Measurements from ENCODE around the gene CASK.
"Not testable (repeated sequence)": the region's sequence is repeated elsewhere in the genome, so short reads cannot be mapped to it uniquely, and the experiment has no call there.

CASK gene

DNA sequence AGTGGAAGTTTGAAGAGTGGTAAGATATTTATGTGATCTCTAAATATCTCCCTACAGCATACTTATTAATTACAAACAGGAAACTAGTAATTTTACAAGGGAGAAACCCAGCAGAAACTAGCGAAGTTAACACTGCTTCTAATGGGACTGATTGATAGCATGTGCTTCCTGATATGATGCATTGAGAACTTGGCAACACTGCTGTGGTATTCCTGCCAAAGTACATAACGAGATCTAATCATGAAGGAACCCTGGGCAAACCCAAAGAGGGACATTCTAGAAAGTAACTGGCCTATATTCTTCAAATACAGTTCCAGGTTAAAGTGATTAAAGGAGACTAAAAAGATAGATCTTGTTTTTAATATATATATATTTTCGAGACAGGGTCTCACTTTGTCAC, 239.2 kb downstream of the CASK start:
- no peak for DNase-seq

DNA sequence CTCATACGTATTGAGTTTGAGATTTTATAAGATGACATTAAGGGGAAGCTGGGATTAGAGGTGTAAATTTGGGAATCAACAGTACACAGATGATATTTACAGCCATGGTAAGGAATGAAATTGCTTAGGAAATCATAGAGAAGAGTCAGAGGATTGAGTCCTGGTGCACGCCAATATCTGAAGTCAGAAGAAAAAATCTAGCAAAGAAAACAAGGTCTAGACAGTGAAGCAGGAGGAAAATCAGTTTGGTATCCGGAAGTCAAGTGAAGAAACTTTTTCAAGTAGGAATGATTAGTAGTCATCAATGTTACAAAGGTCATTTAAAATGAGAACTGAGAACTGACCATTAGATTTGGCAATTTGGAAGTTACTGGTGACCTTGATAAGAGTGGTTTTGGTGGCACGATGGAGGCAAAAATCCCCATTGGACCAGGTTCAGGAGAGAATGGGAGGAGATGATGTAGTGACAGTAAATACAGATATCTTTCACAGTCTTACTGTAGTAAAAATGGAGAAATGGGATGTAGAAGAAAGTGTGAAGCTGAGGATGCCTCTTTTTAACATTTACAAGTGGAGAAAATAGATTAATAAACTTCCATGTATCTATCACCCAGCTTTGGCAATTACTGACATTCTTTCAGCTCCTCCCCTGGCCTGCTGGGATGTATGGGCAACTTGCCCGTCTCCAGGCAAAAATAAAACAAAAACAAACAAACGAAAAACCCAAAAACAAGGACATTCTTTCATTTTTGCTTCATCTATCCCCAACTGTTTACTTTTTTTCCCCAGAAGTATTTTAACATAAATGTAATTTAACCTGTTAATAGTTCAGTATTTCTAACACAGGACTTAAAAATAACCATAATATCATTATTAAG, 245.9 kb downstream of the CASK start:
- no peak for DNase-seq

- not testable (repeated sequence) for DNase-seq
Measured at GRCh38 chrX:41676361-41676760, 247.0 kb downstream of the CASK start.

DNA sequence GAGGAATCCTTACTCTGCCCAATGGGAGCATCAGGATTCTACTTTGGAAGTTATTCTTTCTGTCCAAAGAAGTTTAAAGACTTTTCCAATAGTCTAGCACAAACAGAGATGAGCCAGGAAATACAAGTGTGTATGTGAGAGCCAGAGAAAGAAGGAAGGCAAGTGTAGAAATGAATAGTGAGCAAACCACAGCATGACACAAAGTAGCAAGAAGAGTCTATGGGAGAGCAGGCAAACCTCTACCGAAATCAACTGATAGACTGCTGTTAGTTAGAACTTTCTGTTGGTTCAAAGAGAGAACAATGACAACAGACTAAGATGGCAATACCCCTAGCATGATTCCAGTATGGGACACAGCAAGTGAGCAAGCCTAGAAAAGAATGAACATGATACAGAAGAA, 250.7 kb downstream of the CASK start:
- no peak for DNase-seq

DNA sequence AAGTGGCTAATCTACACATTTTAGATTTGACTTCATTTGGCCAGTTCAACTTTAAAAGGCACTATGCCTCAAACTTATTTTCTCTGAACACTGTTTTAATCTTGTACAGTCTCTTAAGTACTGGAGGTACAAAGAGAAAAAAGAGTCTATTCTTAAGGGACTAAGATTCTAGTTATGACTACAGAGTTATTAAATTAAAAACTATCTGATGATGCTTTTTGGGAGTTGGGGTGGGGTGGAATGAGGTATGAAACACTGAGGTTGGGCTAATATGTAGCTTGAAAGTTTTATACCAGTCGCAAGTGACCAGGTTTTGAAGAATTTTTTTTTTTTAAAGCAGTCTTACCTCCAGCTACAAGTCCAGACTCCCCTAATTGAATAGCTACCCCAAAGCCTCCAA, 252.3 kb downstream of the CASK start:
- no peak for DNase-seq

DNA sequence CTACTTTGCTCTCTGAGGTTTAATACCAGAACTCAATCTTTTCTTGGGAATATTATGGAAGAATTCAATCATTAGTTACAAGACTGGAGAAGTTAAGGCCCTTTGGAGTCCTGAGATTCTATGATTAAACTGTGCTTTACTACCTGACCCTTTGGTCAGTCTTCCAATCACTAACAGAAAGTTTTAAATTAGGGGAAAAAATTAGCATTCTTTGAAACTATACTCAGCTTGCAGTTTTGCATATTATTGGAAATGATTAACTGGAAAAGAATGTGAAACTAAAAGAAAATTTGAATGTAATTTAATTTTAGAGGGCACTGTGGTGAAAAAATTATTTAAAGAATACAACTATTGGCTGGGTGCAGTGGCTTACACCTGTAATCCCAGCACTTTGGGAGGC, 253.2 kb downstream of the CASK start:
- DNase-seq: no peak

- DNase-seq: no peak
Measured at GRCh38 chrX:41667631-41668030, 255.7 kb downstream of the CASK start.

DNA sequence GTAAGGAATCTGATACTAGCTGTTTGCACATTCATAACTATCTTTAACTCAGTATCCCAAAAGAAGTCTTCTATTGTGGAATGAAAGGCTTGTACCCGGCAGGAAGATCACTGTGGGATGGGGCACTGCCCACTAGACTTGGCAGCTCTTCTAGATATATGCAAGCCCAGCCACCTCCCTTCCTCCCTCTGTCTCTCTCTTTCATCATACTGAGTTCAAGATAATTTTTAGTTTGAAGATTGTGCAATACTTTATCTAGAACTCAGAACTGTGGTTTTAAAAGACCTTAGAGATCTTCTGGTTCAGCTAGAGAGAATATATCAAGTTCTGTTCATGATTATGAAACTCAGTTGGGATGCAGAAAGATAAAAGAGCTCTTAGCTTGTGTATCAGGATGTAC, 257.1 kb downstream of the CASK start:
- no peak for DNase-seq

GRCh38 chrX:41665686-41666085, 257.7 kb downstream of the CASK start:
- DNase-seq: no peak

DNA sequence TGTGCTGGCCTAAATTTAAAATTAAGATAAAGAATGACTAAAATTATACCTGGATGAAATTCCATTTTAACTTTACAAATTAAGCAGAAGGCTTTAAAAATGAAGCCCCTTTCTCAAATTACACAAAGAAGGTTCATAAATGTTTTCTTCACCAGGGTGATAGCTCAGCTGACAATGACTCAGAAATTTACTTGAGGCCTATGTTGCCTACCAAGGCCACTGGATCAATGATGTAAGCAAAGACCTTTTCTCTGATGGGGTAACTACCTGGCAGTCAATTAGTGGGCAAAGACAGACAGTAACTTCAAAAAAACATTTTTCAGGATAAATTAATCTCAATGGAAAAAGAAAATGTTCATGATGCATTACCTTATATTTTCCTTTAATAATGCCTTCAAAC, 258.4 kb downstream of the CASK start:
- no peak for DNase-seq

DNA sequence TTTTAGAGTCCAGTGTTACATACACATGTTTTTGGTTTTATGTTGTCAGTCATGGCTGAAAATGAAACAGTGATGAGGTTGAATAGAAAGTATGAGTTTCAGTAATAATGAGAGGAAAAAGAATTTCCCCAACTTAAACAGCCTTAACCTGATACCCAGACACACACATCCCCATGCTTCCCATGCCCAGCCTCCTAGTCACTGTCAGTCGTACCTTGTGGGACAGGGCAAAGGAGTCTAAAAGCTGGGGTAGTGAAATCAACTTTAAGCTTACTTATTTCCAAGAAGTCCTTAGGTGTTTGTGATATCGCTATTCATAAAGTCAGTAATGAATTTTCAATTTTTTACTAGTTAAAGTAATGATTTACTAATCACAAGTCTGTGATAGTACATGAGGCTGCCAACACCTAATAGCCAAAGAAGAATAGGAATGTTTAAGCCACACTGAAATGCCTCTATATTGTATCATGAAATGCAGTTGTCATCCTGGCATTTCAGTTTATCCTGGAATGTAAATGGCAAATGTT, 258.9 kb downstream of the CASK start:
- DNase-seq: no peak

- no peak for DNase-seq
Measured at GRCh38 chrX:41661366-41662095, 261.8 kb downstream of the CASK start.

DNA sequence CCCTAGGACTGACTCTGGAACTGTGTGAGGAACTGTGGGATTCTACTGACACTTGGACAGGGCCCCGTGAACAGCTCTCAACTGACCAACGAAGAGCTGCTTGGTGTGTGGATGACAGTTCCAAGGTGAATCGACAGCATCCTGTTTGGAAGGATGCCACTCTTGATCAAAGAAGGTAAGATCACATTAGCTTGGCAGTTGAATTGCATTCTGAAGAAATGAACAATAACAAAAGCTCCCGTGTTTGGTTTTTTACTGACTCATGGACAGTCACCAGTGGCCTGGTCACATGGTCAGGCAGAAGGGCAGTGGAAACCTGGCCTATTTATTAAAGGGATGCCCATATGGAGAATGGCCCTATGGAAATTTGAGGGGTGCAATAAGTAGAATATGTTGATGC, 267.7 kb downstream of the CASK start:
- DNase-seq: no peak

DNA sequence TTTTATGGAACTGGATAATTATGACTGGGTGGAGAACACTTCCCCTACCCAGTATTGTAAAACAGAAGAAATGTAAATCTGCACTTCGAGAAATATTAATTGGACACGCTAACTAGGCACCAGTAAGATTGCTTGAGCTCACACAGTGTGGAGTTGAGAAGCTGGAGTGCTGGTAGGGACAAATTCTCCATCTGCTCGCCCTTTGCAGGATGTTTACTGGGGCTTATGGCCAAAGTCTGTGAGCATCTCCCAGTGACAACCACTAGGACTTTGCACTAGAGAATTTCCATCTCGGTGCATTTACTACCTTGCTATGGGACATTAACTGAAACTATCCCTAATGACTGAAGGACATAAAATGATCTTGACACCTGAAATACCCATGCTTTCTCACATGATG, 268.3 kb downstream of the CASK start:
- DNase-seq: no peak

GRCh38 chrX:41653125-41653524, 270.2 kb downstream of the CASK start:
- no peak for DNase-seq

DNA sequence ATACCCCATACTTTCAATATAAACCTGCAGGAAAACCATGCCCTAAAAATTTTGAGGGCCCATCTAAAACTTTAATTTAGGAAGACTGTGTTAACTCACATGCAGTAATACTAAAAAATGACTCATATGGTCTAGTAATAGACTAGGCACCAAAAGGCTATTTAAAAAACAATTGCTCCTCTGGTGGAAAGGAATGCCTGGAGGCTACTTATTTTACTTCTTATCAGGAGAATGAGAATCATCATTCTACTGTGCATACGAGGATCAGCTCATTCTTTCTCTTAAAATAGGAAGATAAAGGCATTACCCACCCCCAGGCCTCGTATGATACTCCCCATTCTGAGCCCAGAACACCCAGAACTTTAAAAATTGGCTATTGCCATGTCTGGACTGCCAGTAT, 277.2 kb downstream of the CASK start:
- not testable (repeated sequence) for DNase-seq

DNA sequence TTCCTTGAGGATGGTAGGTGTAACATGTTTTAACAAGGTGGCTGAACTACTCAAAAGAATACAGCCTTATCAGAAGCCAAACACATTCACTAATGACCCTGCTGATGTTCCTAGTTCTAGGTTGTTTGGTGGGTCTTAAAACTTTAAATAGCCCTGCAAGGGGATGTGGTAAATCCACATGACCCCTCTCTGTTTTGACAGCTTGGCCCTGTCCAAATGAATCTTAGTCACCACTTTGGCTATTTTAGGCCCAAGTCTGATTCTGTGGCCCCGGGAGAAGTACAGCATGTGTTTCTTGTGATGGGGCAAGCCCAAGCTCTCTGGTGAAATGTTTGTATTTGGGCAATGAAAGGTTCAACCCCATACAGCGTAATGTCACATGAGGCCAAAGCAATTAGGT, 289.1 kb downstream of the CASK start:
- DNase-seq: no peak

DNA sequence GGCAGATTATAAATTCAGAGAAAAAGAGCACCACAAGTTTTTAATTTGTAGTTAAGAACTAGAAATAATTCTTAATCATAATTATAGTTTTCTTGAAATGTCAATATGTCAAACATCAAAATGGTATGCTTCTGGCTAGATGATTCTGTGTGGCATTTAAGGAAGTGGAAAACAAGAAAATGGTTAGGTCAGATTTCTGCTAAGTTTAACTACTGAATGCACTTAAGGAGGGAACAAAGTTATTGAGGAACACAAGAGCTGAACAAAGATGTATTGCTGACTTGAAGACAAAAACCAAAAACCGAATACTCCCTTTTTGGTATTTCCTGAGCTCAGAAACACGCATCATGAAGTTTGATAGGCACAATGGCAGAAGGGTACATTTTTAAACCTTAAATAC, 293.3 kb downstream of the CASK start:
- no peak for DNase-seq

DNA sequence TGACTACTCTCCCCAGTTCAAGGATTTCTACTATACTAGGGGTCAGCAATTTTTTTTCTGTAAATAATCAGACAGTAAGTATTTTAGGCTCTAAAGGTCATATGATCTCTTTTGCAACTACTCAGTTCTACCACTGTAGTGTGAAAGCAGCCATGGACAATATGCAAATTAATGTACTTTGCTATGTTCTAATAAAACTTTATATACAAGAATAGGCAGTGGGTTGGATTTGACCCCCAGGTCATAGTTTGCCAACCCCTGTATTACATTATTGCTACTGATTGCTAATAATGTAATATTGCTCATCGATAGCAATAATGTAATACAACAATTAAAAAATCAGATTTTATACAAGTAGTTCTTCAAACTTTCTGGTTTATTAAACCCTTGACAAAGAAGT, 293.8 kb downstream of the CASK start:
- no peak for DNase-seq

DNA sequence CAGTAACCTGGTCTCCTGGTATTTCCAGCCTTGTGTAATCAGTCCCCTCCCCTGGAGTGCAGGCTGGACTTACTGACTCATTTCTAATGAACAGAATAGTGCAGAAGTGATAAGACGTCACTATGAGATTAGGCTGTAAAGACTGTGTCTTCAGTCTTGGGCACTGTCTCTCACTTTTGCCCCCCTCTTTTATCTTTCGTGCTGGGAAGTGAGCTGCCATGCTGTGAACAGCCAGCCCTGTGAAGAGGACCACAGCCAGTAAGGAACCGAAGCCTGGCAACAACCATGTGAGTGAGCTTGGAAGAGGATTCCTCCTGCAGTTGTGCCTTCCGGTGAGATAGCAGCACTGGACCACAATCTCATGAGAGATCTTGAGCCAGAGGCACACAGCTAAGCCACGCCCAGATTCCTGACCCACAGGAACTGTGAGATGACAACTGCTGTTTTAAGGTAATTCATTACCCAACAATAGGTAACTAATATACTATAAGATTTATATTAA, 302.1 kb downstream of the CASK start:
- DNase-seq: no peak

DNA sequence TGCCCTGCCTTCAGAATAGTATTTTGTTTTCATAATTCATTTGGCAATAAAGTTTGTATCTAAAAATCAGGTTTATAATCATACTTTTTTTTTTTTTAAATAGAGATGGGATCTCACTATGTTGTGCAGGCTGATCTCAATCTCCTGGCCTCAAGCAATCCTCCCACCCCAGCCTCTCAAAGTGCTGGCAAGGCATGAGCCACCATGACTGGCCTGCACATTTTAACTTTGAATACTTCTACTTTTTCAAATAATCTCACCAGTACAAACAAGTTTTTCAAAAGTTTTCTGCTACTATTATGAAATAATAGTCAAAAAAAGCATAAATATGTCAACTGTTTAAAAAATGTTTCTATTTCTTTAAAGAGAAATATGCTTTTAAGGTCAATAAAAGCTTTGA, 304.1 kb downstream of the CASK start:
- DNase-seq: no peak

GRCh38 chrX:41616935-41617334, 306.4 kb downstream of the CASK start:
- DNase-seq: no peak

DNA sequence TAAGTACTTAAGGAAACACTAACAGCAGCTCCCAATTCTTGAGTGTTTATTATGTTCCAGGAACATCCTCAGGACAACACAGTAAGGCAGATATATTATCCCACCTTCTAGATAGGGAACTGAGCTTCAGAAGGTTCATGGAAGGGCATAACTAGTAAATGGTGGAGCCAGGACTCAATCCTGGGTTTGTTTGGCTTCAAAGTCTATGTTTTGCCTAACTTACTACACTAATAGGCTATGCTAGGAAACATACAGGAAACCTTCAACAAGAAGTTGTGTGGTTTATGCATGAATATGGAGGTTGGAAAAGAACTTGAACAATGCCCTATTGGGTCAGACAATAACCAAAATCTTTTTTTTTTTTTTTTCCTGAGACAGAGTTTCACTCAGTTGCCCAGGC, 307.1 kb downstream of the CASK start:
- DNase-seq: no peak

GRCh38 chrX:41608244-41608643, 315.1 kb downstream of the CASK start:
- no peak for DNase-seq
